ENCODE measurements around the gene NDUFB10. TPM values are rescaled to one million over a fixed set of nuclear protein-coding genes. Genes with fewer than 3 reads are reported as not detected.

Gene NDUFB10
- total RNA-seq, 1 donor from 2014 or later = 95.0 TPM

DNA sequence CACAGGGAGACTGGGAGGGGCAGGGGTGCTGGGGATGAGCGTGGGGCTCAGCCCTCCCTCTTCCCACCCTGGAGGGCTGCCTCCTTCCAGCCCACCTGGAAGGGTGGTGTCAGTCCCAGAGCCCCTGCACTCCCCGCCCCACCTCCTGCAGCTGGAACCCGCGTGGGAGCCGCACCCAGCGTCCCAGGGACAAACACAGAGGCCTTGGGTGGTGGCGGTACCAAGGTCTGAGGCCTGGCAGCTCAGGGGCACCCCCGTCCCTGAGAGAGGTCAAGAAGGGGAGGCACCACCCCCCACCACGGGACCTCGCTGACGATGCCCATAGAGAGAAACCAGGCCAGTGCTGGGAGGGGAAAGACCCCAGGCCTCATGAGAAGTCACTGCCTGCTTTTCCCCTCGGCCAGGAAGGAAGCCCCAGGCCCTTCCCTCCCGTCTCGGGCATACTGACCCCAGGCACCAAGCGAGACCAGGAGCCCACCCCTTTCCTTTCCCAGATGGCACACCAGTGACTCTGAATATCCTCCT, 45.2 kb upstream of the NDUFB10 start:
- H3K27ac Mint-ChIP-seq = no peak overlapping the region
- H3K9me3 Mint-ChIP-seq = no peaks in the 10 kb centered on the region
- no peak for DNase-seq (ENCODE audit: low spot score in 2 of 2, unreplicated experiment in 2 of 2)
- H3K36me3 Mint-ChIP-seq = no peaks in the 10 kb centered on the region
- H3K4me1 Mint-ChIP-seq = peaks cover 2% of the 10 kb centered on the region
- peaks cover 49% of the 10 kb centered on the region for H3K27me3 Mint-ChIP-seq (ENCODE audit: low read depth)
- TF ChIP-seq CTCF (IDR thresholded peaks at IDR 0.05; ENCODE audit: unreplicated experiment) = no peak
- H3K4me3 Mint-ChIP-seq = no peak overlapping the region

DNA sequence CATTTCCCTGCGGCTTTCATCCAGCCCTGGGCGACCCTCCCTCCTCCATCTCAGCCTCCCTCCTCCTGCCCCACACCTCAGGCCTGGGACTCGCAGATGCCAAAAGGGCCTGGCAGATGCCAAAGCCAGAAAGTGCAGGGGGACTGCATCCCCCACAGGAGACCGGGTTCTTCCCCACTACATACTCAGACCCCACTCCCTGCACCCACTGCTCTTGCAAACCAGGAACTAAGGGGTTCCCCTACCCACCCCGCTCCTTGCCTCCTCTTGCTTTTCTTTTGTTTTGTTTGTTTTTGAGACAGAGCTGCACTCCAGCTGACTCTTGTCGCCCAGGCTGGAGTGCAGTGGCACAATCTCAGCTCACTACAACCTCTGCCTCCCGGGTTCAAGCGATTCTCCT, 44.4 kb upstream of the NDUFB10 start:
- no peaks in the 10 kb centered on the region for H3K9me3 Mint-ChIP-seq
- H3K27me3 Mint-ChIP-seq (ENCODE audit: low read depth) = peaks cover 57% of the 10 kb centered on the region
- TF ChIP-seq CTCF (IDR thresholded peaks at IDR 0.05; ENCODE audit: unreplicated experiment) = no peak
- no peak for DNase-seq (ENCODE audit: low spot score in 2 of 2, unreplicated experiment in 2 of 2)
- H3K4me1 Mint-ChIP-seq = peaks cover 2% of the 10 kb centered on the region
- H3K4me3 Mint-ChIP-seq = no peak overlapping the region
- no peaks in the 10 kb centered on the region for H3K36me3 Mint-ChIP-seq
- H3K27ac Mint-ChIP-seq = no peak overlapping the region

DNA sequence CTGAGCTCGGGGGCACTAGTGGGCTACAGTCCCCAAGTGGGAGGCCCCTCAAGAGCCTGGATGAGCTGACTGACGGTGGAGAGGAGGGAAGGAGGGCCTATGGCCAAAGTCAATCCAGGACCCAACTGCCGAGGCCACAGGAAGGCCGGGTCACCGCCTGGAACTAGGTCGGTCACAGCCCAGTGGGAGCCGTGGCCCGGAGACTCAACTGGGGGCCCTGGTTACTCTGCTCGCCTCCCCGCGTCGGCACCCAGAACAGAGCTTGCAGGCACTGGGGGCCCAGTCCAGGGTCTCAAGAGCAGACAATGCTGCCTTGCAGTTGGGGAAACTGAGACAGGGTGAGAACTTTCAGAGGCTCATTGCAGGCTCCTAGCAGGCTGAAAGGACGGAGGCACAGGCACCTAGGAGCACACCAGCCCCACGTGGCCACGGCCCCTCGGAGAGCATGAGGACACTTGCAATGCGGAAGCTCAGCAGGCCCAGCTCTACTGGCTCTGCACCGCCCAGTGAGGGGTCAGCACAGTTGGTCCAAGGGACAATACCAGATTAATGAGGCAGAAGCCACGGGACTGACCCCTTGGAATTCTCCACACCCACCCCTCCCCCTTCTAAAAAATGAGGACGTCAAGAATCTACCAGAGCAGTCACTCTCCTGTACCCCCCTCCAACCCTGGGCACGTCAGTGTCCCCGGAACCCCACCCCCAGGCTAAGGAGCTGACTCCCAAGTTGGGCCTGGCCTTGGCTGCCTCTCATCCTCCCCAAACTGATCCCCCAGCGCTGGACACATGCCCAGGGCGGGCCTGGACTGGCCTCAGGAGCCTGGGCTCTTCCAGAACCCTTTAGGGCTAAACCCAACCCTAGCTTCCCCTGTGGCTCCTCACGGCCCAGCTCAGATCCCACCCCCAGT, 43.4 kb upstream of the NDUFB10 start:
- no peak for TF ChIP-seq CTCF (IDR thresholded peaks at IDR 0.05; ENCODE audit: unreplicated experiment)
- no peak overlapping the region for H3K4me3 Mint-ChIP-seq

DNA sequence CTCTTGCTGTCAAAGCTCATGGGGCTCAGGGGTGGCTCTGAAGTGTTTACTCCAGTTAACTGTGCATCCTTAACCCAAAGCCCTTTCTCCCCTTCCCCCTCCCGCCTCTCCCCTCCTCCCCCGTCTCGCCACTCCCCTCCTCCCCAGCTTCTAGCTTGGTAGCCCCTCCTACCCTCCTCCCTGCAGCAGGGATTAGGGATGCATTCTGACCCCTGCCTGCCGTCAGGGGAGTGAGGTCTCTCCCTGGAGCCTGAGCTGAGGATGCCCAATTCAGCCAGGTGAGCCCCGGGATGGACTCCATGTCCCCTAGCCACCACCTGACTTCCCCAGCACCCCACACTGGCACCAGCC, 42.7 kb upstream of the NDUFB10 start:
- H3K4me1 Mint-ChIP-seq = peaks cover 6% of the 10 kb centered on the region
- TF ChIP-seq CTCF (IDR thresholded peaks at IDR 0.05; ENCODE audit: unreplicated experiment) = no peak
- DNase-seq (ENCODE audit: low spot score in 2 of 2, unreplicated experiment in 2 of 2) = no peak
- H3K36me3 Mint-ChIP-seq = no peaks in the 10 kb centered on the region
- peaks cover 73% of the 10 kb centered on the region for H3K27me3 Mint-ChIP-seq (ENCODE audit: low read depth)
- no peaks in the 10 kb centered on the region for H3K9me3 Mint-ChIP-seq
- H3K4me3 Mint-ChIP-seq = no peak overlapping the region
- no peak overlapping the region for H3K27ac Mint-ChIP-seq

More for the DNA sequence above, 43.4 kb upstream of the NDUFB10 start:
- DNase-seq (ENCODE audit: low spot score in 2 of 2, unreplicated experiment in 2 of 2) = no peak
- Mint-ChIP-seq H3K4me1 (peaks cover 6% of the 10 kb centered on the region), H3K27me3 (ENCODE audit: low read depth) (peaks cover 67% of the 10 kb centered on the region), H3K36me3 (no peaks in the 10 kb centered on the region), H3K9me3 (no peaks in the 10 kb centered on the region), H3K27ac (no peak overlapping the region)

GRCh38 chr16:1917056-1917664, 42.2 kb upstream of the NDUFB10 start:
- Mint-ChIP-seq H3K4me3 (no peak overlapping the region), H3K27me3 (ENCODE audit: low read depth) (peaks cover 78% of the 10 kb centered on the region), H3K27ac (no peak overlapping the region), H3K4me1 (peaks cover 6% of the 10 kb centered on the region), H3K9me3 (no peaks in the 10 kb centered on the region), H3K36me3 (no peaks in the 10 kb centered on the region)
- TF ChIP-seq CTCF (IDR thresholded peaks at IDR 0.05; ENCODE audit: unreplicated experiment) = no peak
- DNase-seq (ENCODE audit: low spot score in 2 of 2, unreplicated experiment in 2 of 2) = no peak
